Measurements from ENCODE around the gene RPRM. TPM values are rescaled to one million over a fixed set of nuclear protein-coding genes. Genes with fewer than 3 reads are reported as not detected.
"Not testable (repeated sequence)": the region's sequence is repeated elsewhere in the genome, so short reads cannot be mapped to it uniquely, and the experiment has no call there.

The RPRM gene
- total and polyA plus RNA-seq, 8 donors = 0.16 to 0.42 (median 0.23) TPM; not detected in 5

GRCh38 chr2:153451611-153452010 lies 27.0 kb downstream of the RPRM start:
- Histone ChIP-seq H3K9me3 (no peaks in the 10 kb centered on the region), H3K27ac (no peak overlapping the region), H3K4me3 (no peak overlapping the region), H3K36me3 (no peaks in the 10 kb centered on the region), H3K27me3 (no peaks in the 10 kb centered on the region), H3K4me1 (no peaks in the 10 kb centered on the region)
- intact Hi-C loops (cut with DNase I) = no loop called here
- no peak for ATAC-seq
- 64 to 69% methylated on average over 5 of the region's 5 CpGs for WGBS, 2 donors
- DNase-seq = no peak
- no peak for FAIRE-seq
- TF ChIP-seq CTCF (IDR thresholded peaks at IDR 0.05) = no peak

- Histone ChIP-seq H3K4me3 (no peak overlapping the region), H3K9me3 (no peaks in the 10 kb centered on the region), H3K27ac (no peak overlapping the region), H3K4me1 (no peaks in the 10 kb centered on the region), H3K36me3 (no peaks in the 10 kb centered on the region), H3K27me3 (no peaks in the 10 kb centered on the region)
- ATAC-seq = no peak
- intact Hi-C loops (cut with DNase I) = no loop called here
- WGBS, 2 donors = 48 to 62% methylated on average over 4 of the region's 4 CpGs
- no peak for TF ChIP-seq CTCF (IDR thresholded peaks at IDR 0.05)
- DNase-seq = no peak
- FAIRE-seq = no peak
These were observed 35.5 kb downstream of the RPRM start for GRCh38 chr2:153443106-153443505.

- intact Hi-C loops (cut with DNase I); H3K4me3 ChIP-seq; H3K4me1 ChIP-seq; H3K27ac ChIP-seq; DNase-seq; H3K27me3 ChIP-seq; H3K36me3 ChIP-seq; FAIRE-seq; H3K9me3 ChIP-seq; ATAC-seq: not testable (repeated sequence)
- 40 to 49% methylated on average over 5 of the region's 5 CpGs for WGBS, 2 donors
These were observed 35.9 kb downstream of the RPRM start for GRCh38 chr2:153442616-153443015.

- H3K4me1 ChIP-seq; FAIRE-seq; H3K27ac ChIP-seq; intact Hi-C loops (cut with DNase I); H3K9me3 ChIP-seq; DNase-seq; H3K27me3 ChIP-seq; H3K4me3 ChIP-seq; ATAC-seq; H3K36me3 ChIP-seq: not testable (repeated sequence)
- 63 to 83% methylated on average over 2 of the region's 2 CpGs for WGBS, 2 donors
These were observed 38.5 kb downstream of the RPRM start for GRCh38 chr2:153440090-153440489.

GRCh38 chr2:153433403-153433802 lies 45.2 kb downstream of the RPRM start:
- 75 to 80% methylated on average over 3 of the region's 3 CpGs for WGBS, 2 donors
- no peak overlapping the region for H3K4me3 ChIP-seq
- ATAC-seq (no peak), DNase-seq (no peak), FAIRE-seq (no peak)
- no peaks in the 10 kb centered on the region for H3K27me3 ChIP-seq
- H3K9me3 ChIP-seq = no peaks in the 10 kb centered on the region
- H3K36me3 ChIP-seq = no peaks in the 10 kb centered on the region
- TF ChIP-seq CTCF (IDR thresholded peaks at IDR 0.05) = no peak
- H3K27ac ChIP-seq = no peak overlapping the region
- intact Hi-C loops (cut with DNase I) = no loop called here
- peaks cover 0 to 12% (median 5%) of the 10 kb centered on the region in 3 donors for H3K4me1 ChIP-seq

GRCh38 chr2:153432381-153432780 lies 46.2 kb downstream of the RPRM start:
- WGBS, 2 donors = 10 to 15% methylated on average over 2 of the region's 2 CpGs
- no peak for FAIRE-seq
- Histone ChIP-seq H3K9me3 (no peaks in the 10 kb centered on the region), H3K27ac (peak overlapping the region in 2 of 4 donors; percentile 29 to 38), H3K4me1 (peaks cover 0 to 12% (median 5%) of the 10 kb centered on the region in 3 donors), H3K27me3 (no peaks in the 10 kb centered on the region), H3K36me3 (no peaks in the 10 kb centered on the region), H3K4me3 (no peak overlapping the region)
- intact Hi-C loops (cut with DNase I) = no loop called here
- DNase-seq = peak in 4 of 6 donors; percentile 27 to 53 (median 42)
- TF ChIP-seq CTCF (IDR thresholded peaks at IDR 0.05) = no peak
- ATAC-seq = peak; percentile 67 to 91 (median 88)

Data from pancreas (tissue), 10 donors.